K562 (cell line): ENCODE measurements around the gene PRPF6. TPM values are rescaled to one million over a fixed set of nuclear protein-coding genes. Genes with fewer than 3 reads are reported as not detected.

Source experiments
- ATAC-seq: fragments of 200-7000 bp; cut with Tn5 transposase; 3 replicates; pipeline ENCODE4 v1.9.1; 2020; ENCODE audit warnings: moderate library complexity
- BruUV-seq: library from RNA; stranded (reverse); fragments of 400-500 nt; replicated peaks from 2 replicates; lab custom pipeline; 2021; lab: Mats Ljungman, UMichigan
- CTCF ChIA-PET: fragments of 300-600 bp; formaldehyde crosslinking; extraction: SDS; loops from one replicate; lab custom pipeline; 2021; ENCODE audit warnings: low intra/inter-chr PET ratio; lab: Yijun Ruan, JAX
- POLR2A ChIA-PET: fragments of 300-600, 350-650 bp; sonication (Branson Sonifier 250); formaldehyde crosslinking; extraction: SDS; loops from one replicate; lab custom pipeline; 2021; ENCODE audit warnings: antibody characterized with exemption, inconsistent platforms; lab: Yijun Ruan, JAX
- DNase-seq, 4 experiments: peaks; one replicate each; pipeline versions ENCODE4 v3.0.0 to v3.0.0-alpha.2; 2011 to 2018; ENCODE audit warnings: low spot score in 3 of 4, mixed read lengths in 3 of 4; ENCODE audit errors: extremely low read depth in 1 of 4
- FAIRE-seq: peaks from 2 replicates; lab custom pipeline; 2011; peaks lifted over from hg19 to GRCh38; lab: Jason Lieb, UNC
- H2AFZ ChIP-seq: 2 replicates; pipeline ENCODE4 v1.6.0; 2011; ENCODE audit warnings: low read depth, low read length, control low read depth, inconsistent platforms
- H3K27ac ChIP-seq: fragments of 200-600 bp; 3 replicates; pipeline ENCODE4 v1.8.0; 2011; ENCODE audit warnings: low read depth, mild to moderate bottlenecking, control low read depth, inconsistent platforms, low read length, moderate library complexity, mixed read lengths; ENCODE audit errors: extremely low read depth
- H3K27me3 ChIP-seq, 2 experiments: fragments of 300-600 bp in 1 of 2; 2 replicates in 1 of 2; 3 replicates in 1 of 2; pipeline versions ENCODE4 v1.6.0 to v1.8.0; 2011; ENCODE audit warnings: inconsistent platforms in 2 of 2, low read length in 2 of 2, mild to moderate bottlenecking in 1 of 2, mixed read lengths in 1 of 2, moderate library complexity in 1 of 2; ENCODE audit not compliant: control insufficient read depth in 2 of 2, insufficient read depth in 2 of 2
- H3K36me3 ChIP-seq: fragments of 300-600 bp; 3 replicates; pipeline ENCODE4 v1.8.0; 2011; ENCODE audit warnings: mild to moderate bottlenecking, low read length, inconsistent platforms; ENCODE audit not compliant: control insufficient read depth, insufficient read depth
- H3K4me1 ChIP-seq, 2 experiments: fragments of 200-600 bp in 1 of 2; replicated peaks in 1 of 2; 2 replicates in 1 of 2; 3 replicates in 1 of 2; pipeline versions ENCODE4 v1.5.1 to v1.8.0; 2011; ENCODE audit warnings: inconsistent platforms in 2 of 2, low read length in 2 of 2, mild to moderate bottlenecking in 1 of 2, mixed read lengths in 1 of 2, moderate library complexity in 1 of 2; ENCODE audit not compliant: control insufficient read depth in 2 of 2, insufficient read depth in 2 of 2
- H3K4me2 ChIP-seq: 2 replicates; pipeline ENCODE4 v1.6.1; 2011; ENCODE audit warnings: low read length, control low read depth, inconsistent platforms, mixed read lengths; ENCODE audit not compliant: insufficient read depth
- H3K4me3 ChIP-seq: fragments of 200-600 bp; sonication (generic), shearing (Covaris generic); 2 replicates; pipeline ENCODE4 v1.5.1; 2016; ENCODE audit warnings: control low read depth, inconsistent platforms
- H3K79me2 ChIP-seq: fragments of 200-600 bp; 3 replicates; pipeline ENCODE4 v1.8.0; 2011; ENCODE audit warnings: low read length, inconsistent platforms; ENCODE audit not compliant: control insufficient read depth, insufficient read depth
- H3K9ac ChIP-seq, 2 experiments: 2 replicates each; pipeline versions ENCODE4 v1.6.0 to v1.6.1; 2011; ENCODE audit warnings: low read depth in 2 of 2, low read length in 2 of 2, control low read depth in 1 of 2, inconsistent platforms in 1 of 2, mild to moderate bottlenecking in 1 of 2, mixed read lengths in 1 of 2; ENCODE audit not compliant: insufficient read depth in 1 of 2
- H3K9me1 ChIP-seq: one replicate; pipeline ENCODE4 v1.6.0; 2011; ENCODE audit warnings: inconsistent platforms, mild to moderate bottlenecking, low read length, moderate library complexity; ENCODE audit not compliant: control insufficient read depth, insufficient read depth
- H3K9me3 ChIP-seq: replicated peaks from 2 replicates; pipeline ENCODE4 v1.5.1; 2011; ENCODE audit warnings: low read depth, low read length, inconsistent platforms; ENCODE audit not compliant: control insufficient read depth, insufficient read depth
- H4K20me1 ChIP-seq: replicated peaks from 2 replicates; pipeline ENCODE4 v1.6.1; 2011; ENCODE audit warnings: low read length, inconsistent platforms, mixed read lengths; ENCODE audit not compliant: control insufficient read depth, insufficient read depth
- CBFA2T2 ChIP-seq: fragments of 450-650 bp; conservative IDR thresholded peaks from 2 replicates; pipeline ENCODE4 v1.6.1; 2017; ENCODE audit warnings: mild to moderate bottlenecking
- LARP7 ChIP-seq: fragments of 450-650 bp; IDR thresholded peaks from 2 replicates; pipeline ENCODE4 v1.6.1; 2016
- ZBTB33 ChIP-seq: sonication (generic); formaldehyde crosslinking; IDR thresholded peaks from 2 replicates; pipeline ENCODE4 v1.8.1; 2023; ENCODE audit warnings: mild to moderate bottlenecking, missing genetic modification reagents
- WGBS: fragments of 100-300 bp; shearing (Covaris generic); methylation state at CpG from one replicate; pipeline ENCODE4 v1.1.6; 2016; ENCODE audit warnings: low coverage, mixed read lengths; ENCODE audit not compliant: insufficient coverage; ENCODE audit errors: missing lambda C conversion rate; 5-methylcytosine and 5-hydroxymethylcytosine counted together
- in situ Hi-C: fragments of 300-500 bp; cut with MboI; formaldehyde crosslinking; loops from 4 replicates; pipeline ENCODE4 v1.15.0; 2018; ENCODE audit warnings: inconsistent platforms, mixed read lengths
- intact Hi-C: fragments of 100-400 bp; cut with micrococcal nuclease; formaldehyde crosslinking; loops from 2 replicates; pipeline ENCODE4 v1.14.2; 2022
- polyA plus RNA-seq, 8 experiments: library from polyadenylated mRNA; depleted of rRNA in 4 of 8; stranded (reverse) in 5 of 8; unstranded in 3 of 8; fragments of >200 nt; fragmentation: Nextera tagmentation in 2 of 8; fragmentation: Illumina TruSeq in 1 of 8; extraction: Ambion mirVana in 2 of 8; extraction: Trizol in 1 of 8; gene quantifications; 2 replicates each; pipeline versions ENCODE4 v1.2.1 to v1.2.3, GENCODE V29; 2011 to 2014; ENCODE audit warnings: inconsistent platforms in 1 of 8, missing spikeins in 1 of 8
- total RNA-seq, 7 experiments: library from RNA; depleted of rRNA in 6 of 7; stranded (reverse); fragments of >200 nt in 6 of 7; fragmentation: Illumina TruSeq in 2 of 7; extraction: Trizol in 2 of 7; gene quantifications; 2 replicates each; pipeline versions ENCODE4 v1.2.1 to v1.2.3, GENCODE V29; 2011 to 2021; ENCODE audit warnings: low replicate concordance in 1 of 7
- TF ChIP-seq, protein P1 (sequence below): fragments of 150-350 bp; IDR thresholded peaks from 2 replicates; pipeline ENCODE4 v1.6.1; 2014; ENCODE audit warnings: low read depth, mild to moderate bottlenecking, low read length, borderline replicate concordance

PRPF6 gene
- total and polyA plus RNA-seq, 9 of the 15 experiments (the other 6 are each of a cell fraction or from before 2014, with no cell fraction given): 4.2 to 83.2 (median 59.9) TPM

- no peak overlapping the region for H3K4me2 ChIP-seq
- no peaks in the 10 kb centered on the region for H3K27me3 ChIP-seq
- no peaks in the 10 kb centered on the region for H3K9me3 ChIP-seq
- 95% methylated on average over 32 of the region's 38 CpGs for WGBS
- in situ Hi-C loops: no loop called here
- no peak overlapping the region for H3K27ac ChIP-seq
- ATAC-seq (no peak), FAIRE-seq (no peak), DNase-seq (no peak)
- no peaks in the 10 kb centered on the region for H4K20me1 ChIP-seq
- H3K36me3 ChIP-seq: peaks cover 91% of the 10 kb centered on the region; the same call in 2 of the 3 replicates
- intact Hi-C loops: no loop called here
- no peaks in the 10 kb centered on the region for H3K79me2 ChIP-seq
- peaks cover 0 to 19% of the 10 kb centered on the region in 2 experiments; a peak in 1 of 5 replicates for H3K4me1 ChIP-seq
- ChIA-PET POLR2A (interaction anchor here (0.8 kb wide), 1 partner anchor 9 kb away, joined by 3 read pairs; no protein-coding TSS in a partner anchor), CTCF (no interaction called here)
- TF ChIP-seq LARP7: no peak
- TF ChIP-seq CBFA2T2: no peak
- TF ChIP-seq, protein P1, sequence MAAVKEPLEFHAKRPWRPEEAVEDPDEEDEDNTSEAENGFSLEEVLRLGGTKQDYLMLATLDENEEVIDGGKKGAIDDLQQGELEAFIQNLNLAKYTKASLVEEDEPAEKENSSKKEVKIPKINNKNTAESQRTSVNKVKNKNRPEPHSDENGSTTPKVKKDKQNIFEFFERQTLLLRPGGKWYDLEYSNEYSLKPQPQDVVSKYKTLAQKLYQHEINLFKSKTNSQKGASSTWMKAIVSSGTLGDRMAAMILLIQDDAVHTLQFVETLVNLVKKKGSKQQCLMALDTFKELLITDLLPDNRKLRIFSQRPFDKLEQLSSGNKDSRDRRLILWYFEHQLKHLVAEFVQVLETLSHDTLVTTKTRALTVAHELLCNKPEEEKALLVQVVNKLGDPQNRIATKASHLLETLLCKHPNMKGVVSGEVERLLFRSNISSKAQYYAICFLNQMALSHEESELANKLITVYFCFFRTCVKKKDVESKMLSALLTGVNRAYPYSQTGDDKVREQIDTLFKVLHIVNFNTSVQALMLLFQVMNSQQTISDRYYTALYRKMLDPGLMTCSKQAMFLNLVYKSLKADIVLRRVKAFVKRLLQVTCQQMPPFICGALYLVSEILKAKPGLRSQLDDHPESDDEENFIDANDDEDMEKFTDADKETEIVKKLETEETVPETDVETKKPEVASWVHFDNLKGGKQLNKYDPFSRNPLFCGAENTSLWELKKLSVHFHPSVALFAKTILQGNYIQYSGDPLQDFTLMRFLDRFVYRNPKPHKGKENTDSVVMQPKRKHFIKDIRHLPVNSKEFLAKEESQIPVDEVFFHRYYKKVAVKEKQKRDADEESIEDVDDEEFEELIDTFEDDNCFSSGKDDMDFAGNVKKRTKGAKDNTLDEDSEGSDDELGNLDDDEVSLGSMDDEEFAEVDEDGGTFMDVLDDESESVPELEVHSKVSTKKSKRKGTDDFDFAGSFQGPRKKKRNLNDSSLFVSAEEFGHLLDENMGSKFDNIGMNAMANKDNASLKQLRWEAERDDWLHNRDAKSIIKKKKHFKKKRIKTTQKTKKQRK: no peak
- peak; percentile 48; the same call in 1 of the 2 replicates for TF ChIP-seq ZBTB33
- peak overlapping the region in 1 of 2 experiments; percentile 4; a peak in 1 of 4 replicates for H3K9ac ChIP-seq
- no peaks in the 10 kb centered on the region for H3K9me1 ChIP-seq
- H3K4me3 ChIP-seq: no peak overlapping the region
- no TSS peak for BruUV-seq
- H2AFZ ChIP-seq: no peak overlapping the region
Observed at GRCh38 chr20:64029293-64030117, 48.6 kb downstream of the PRPF6 start.
